Fibroblast of lung (primary cell): ENCODE results near the gene NUDT4B. TPM values are rescaled to one million over a fixed set of nuclear protein-coding genes. Genes with fewer than 3 reads are reported as not detected.
"Not testable (repeated sequence)": the region's sequence is repeated elsewhere in the genome, so short reads cannot be mapped to it uniquely, and the experiment has no call there.

Source experiments
- DNase-seq, 2 donors: peaks; one replicate each; pipeline versions ENCODE4 v3.0.0 to v3.0.0-alpha.2; 2010; ENCODE audit warnings: low read depth in 2 of 2
- H2AFZ ChIP-seq: 2 replicates; pipeline ENCODE4 v1.5.1; 2012; ENCODE audit warnings: low read length, control low read depth, inconsistent platforms
- H3K27ac ChIP-seq: 2 replicates; pipeline ENCODE4 v1.5.1; 2011; ENCODE audit warnings: low read length, control low read depth; ENCODE audit not compliant: insufficient read depth
- H3K27me3 ChIP-seq: 2 replicates; pipeline ENCODE4 v1.5.1; 2011; ENCODE audit warnings: mild to moderate bottlenecking, low read length; ENCODE audit not compliant: control insufficient read depth, insufficient read depth
- H3K36me3 ChIP-seq: 2 replicates; pipeline ENCODE4 v1.5.1; 2011; ENCODE audit warnings: low read length; ENCODE audit not compliant: control insufficient read depth, insufficient read depth
- H3K4me1 ChIP-seq: 2 replicates; pipeline ENCODE4 v1.5.1; 2011; ENCODE audit warnings: low read length; ENCODE audit not compliant: control insufficient read depth, insufficient read depth; ENCODE audit errors: extremely low read depth
- H3K4me2 ChIP-seq: 2 replicates; pipeline ENCODE4 v1.5.1; 2011; ENCODE audit warnings: low read length, control low read depth; ENCODE audit not compliant: insufficient read depth; ENCODE audit errors: extremely low read depth
- H3K4me3 ChIP-seq, 4 experiments: fragments of 200-600 bp in 1 of 4; sonication (generic) in 1 of 4; replicated peaks in 1 of 4; 2 replicates each; pipeline ENCODE4 v1.5.1; 2011 to 2016; ENCODE audit warnings: low read length in 4 of 4, low read depth in 3 of 4, mild to moderate bottlenecking in 3 of 4, control low read depth in 2 of 4, inconsistent platforms in 1 of 4, mixed read lengths in 1 of 4; ENCODE audit not compliant: insufficient read depth in 1 of 4; ENCODE audit errors: control extremely low read depth in 1 of 4
- H3K79me2 ChIP-seq: 2 replicates; pipeline ENCODE4 v1.5.1; 2012; ENCODE audit warnings: mild to moderate bottlenecking, low read length, inconsistent platforms; ENCODE audit not compliant: control insufficient read depth, insufficient read depth
- H3K9ac ChIP-seq: 2 replicates; pipeline ENCODE4 v1.5.1; 2011; ENCODE audit warnings: mild to moderate bottlenecking, low read length, control low read depth; ENCODE audit not compliant: insufficient read depth
- H3K9me3 ChIP-seq: 2 replicates; pipeline ENCODE4 v1.5.1; 2012; ENCODE audit warnings: low read depth, low read length; ENCODE audit not compliant: control insufficient read depth, insufficient read depth
- H4K20me1 ChIP-seq: 2 replicates; pipeline ENCODE4 v1.5.1; 2011; ENCODE audit warnings: low read length; ENCODE audit not compliant: control insufficient read depth, insufficient read depth; ENCODE audit errors: extremely low read depth
- polyA plus RNA-seq, 2 donors: library from polyadenylated mRNA; depleted of rRNA in 1 of 2; stranded (reverse) in 1 of 2; unstranded in 1 of 2; fragments of >200 nt; gene quantifications; 2 replicates each; pipeline ENCODE4 v1.2.1, GENCODE V29; 2011 to 2012; ENCODE audit warnings: missing spikeins in 1 of 2
- total RNA-seq: library from RNA; depleted of rRNA; stranded (reverse); fragments of >200 nt; gene quantifications from 2 replicates; pipeline ENCODE4 v1.2.1, GENCODE V29; 2014

Gene NUDT4B
- total and polyA plus RNA-seq, 2 donors (not counting 1 experiment from before 2014, with no cell fraction given) = 7.1 to 17.5 TPM

GRCh38 chr1:148724872-148725271 is 23.7 kb upstream of the NUDT4B start:
- H3K4me1 ChIP-seq, H3K79me2 ChIP-seq, H2AFZ ChIP-seq, H3K4me2 ChIP-seq, DNase-seq, H4K20me1 ChIP-seq, H3K27me3 ChIP-seq, H3K9ac ChIP-seq, H3K9me3 ChIP-seq, H3K27ac ChIP-seq, H3K4me3 ChIP-seq, H3K36me3 ChIP-seq: not testable (repeated sequence)

- not testable (repeated sequence) for H3K27ac ChIP-seq, H3K4me1 ChIP-seq, DNase-seq, H2AFZ ChIP-seq, H3K27me3 ChIP-seq, H3K4me3 ChIP-seq, H4K20me1 ChIP-seq, H3K79me2 ChIP-seq, H3K9me3 ChIP-seq, H3K9ac ChIP-seq, H3K36me3 ChIP-seq, H3K4me2 ChIP-seq
These were observed 20.7 kb upstream of the NUDT4B start for GRCh38 chr1:148727862-148728261.

- H3K27ac ChIP-seq, H3K79me2 ChIP-seq, H4K20me1 ChIP-seq, H3K9ac ChIP-seq, H3K4me1 ChIP-seq, H3K4me3 ChIP-seq, H3K27me3 ChIP-seq, H3K9me3 ChIP-seq, H3K4me2 ChIP-seq, DNase-seq, H3K36me3 ChIP-seq, H2AFZ ChIP-seq: not testable (repeated sequence)
These were observed 19.4 kb upstream of the NUDT4B start for GRCh38 chr1:148729128-148729527.

GRCh38 chr1:148729541-148729940 is 19.0 kb upstream of the NUDT4B start:
- not testable (repeated sequence) for H3K36me3 ChIP-seq, H3K4me3 ChIP-seq, H3K9me3 ChIP-seq, H4K20me1 ChIP-seq, H3K27me3 ChIP-seq, DNase-seq, H3K4me2 ChIP-seq, H3K9ac ChIP-seq, H3K79me2 ChIP-seq, H3K4me1 ChIP-seq, H2AFZ ChIP-seq, H3K27ac ChIP-seq

GRCh38 chr1:148732277-148732676 is 16.3 kb upstream of the NUDT4B start:
- not testable (repeated sequence) for H3K27me3 ChIP-seq, H3K4me1 ChIP-seq, H2AFZ ChIP-seq, H3K4me2 ChIP-seq, H3K9ac ChIP-seq, H4K20me1 ChIP-seq, H3K79me2 ChIP-seq, H3K9me3 ChIP-seq, H3K27ac ChIP-seq, H3K36me3 ChIP-seq, H3K4me3 ChIP-seq, DNase-seq

- not testable (repeated sequence) for H3K4me3 ChIP-seq, H3K36me3 ChIP-seq, H3K79me2 ChIP-seq, DNase-seq, H3K4me1 ChIP-seq, H4K20me1 ChIP-seq, H3K4me2 ChIP-seq, H3K27ac ChIP-seq, H2AFZ ChIP-seq, H3K9me3 ChIP-seq, H3K9ac ChIP-seq, H3K27me3 ChIP-seq
These were observed 14.8 kb upstream of the NUDT4B start for GRCh38 chr1:148733585-148734310.

GRCh38 chr1:148734311-148734662 is 14.3 kb upstream of the NUDT4B start:
- not testable (repeated sequence) for H3K9me3 ChIP-seq, H4K20me1 ChIP-seq, H3K4me3 ChIP-seq, H3K79me2 ChIP-seq, H2AFZ ChIP-seq, H3K27ac ChIP-seq, H3K36me3 ChIP-seq, DNase-seq, H3K9ac ChIP-seq, H3K27me3 ChIP-seq, H3K4me2 ChIP-seq, H3K4me1 ChIP-seq
